Stimulated activated CD4-positive, alpha-beta T cell treated with anti-CD3 and anti-CD28 coated beads, Interleukin-4, amount 100 ng/mL, for 4 hours (primary cell): ENCODE measurements around the gene KHNYN.
"Not testable (repeated sequence)": the region's sequence is repeated elsewhere in the genome, so short reads cannot be mapped to it uniquely, and the experiment has no call there.

Source experiments
- DNase-seq, 2 experiments: peaks; one replicate each; pipeline ENCODE4 v3.0.0-alpha.2; 2020

The KHNYN gene

GRCh38 chr14:24439257-24439656, 9.5 kb downstream of the KHNYN start:
- DNase-seq: no peak

GRCh38 chr14:24439830-24440605, 10.3 kb downstream of the KHNYN start:
- no peak for DNase-seq

GRCh38 chr14:24440606-24441399, 11.0 kb downstream of the KHNYN start:
- DNase-seq: no peak

- no peak for DNase-seq
Measured at GRCh38 chr14:24441485-24441884, 11.7 kb downstream of the KHNYN start.

- DNase-seq: no peak
Measured at GRCh38 chr14:24441904-24442239, 12.1 kb downstream of the KHNYN start.

GRCh38 chr14:24442240-24443052, 12.7 kb downstream of the KHNYN start, which contains the start of gene SDR39U1:
TSS of gene SDR39U1 (minus strand) at chr14:24442776. CDS start at chr14:24442769, 7 bp downstream.
- peak; percentile 87 to 98 for DNase-seq

GRCh38 chr14:24443053-24443665, 13.4 kb downstream of the KHNYN start:
- DNase-seq: no peak

GRCh38 chr14:24450828-24451227, 21.1 kb downstream of the KHNYN start:
- DNase-seq: not testable (repeated sequence)

- DNase-seq: no peak
Measured at GRCh38 chr14:24456980-24457379, 27.2 kb downstream of the KHNYN start.

GRCh38 chr14:24458736-24459135, 29.0 kb downstream of the KHNYN start:
- DNase-seq: no peak

GRCh38 chr14:24459331-24459730, 29.6 kb downstream of the KHNYN start:
- no peak for DNase-seq

- no peak for DNase-seq
Measured at GRCh38 chr14:24461336-24461735, 31.6 kb downstream of the KHNYN start.

- DNase-seq: no peak
Measured at GRCh38 chr14:24463017-24463883, 33.5 kb downstream of the KHNYN start.

- DNase-seq: no peak
Measured at GRCh38 chr14:24463884-24464785, 34.4 kb downstream of the KHNYN start.

- no peak for DNase-seq
Measured at GRCh38 chr14:24465368-24465767, 35.6 kb downstream of the KHNYN start.

- no peak for DNase-seq
Measured at GRCh38 chr14:24465805-24466204, 36.1 kb downstream of the KHNYN start.

GRCh38 chr14:24470450-24470849, 40.7 kb downstream of the KHNYN start:
- not testable (repeated sequence) for DNase-seq

GRCh38 chr14:24473211-24473610, 43.5 kb downstream of the KHNYN start:
- DNase-seq: no peak

GRCh38 chr14:24475261-24475660, 45.5 kb downstream of the KHNYN start:
- DNase-seq: no peak

- DNase-seq: not testable (repeated sequence)
Measured at GRCh38 chr14:24479999-24480398, 50.2 kb downstream of the KHNYN start.
